Loucy (cell line): ENCODE measurements around the gene DHRSX.
"Not testable (repeated sequence)": the region's sequence is repeated elsewhere in the genome, so short reads cannot be mapped to it uniquely, and the experiment has no call there.

ENCODE experiments used
- EZH2phosphoT487 ChIP-seq: fragments of 200-600 bp; IDR thresholded peaks from 2 replicates; pipeline ENCODE4 v1.6.1; 2018; ENCODE audit warnings: antibody characterized with exemption, mild to moderate bottlenecking, moderate library complexity, borderline replicate concordance
- TF ChIP-seq, protein P1 (sequence below): fragments of 200-600 bp; sonication (generic); conservative IDR thresholded peaks from 2 replicates; pipeline ENCODE4 v1.5.1; 2014; ENCODE audit warnings: mild to moderate bottlenecking, antibody characterized with exemption, low read length

DNA sequence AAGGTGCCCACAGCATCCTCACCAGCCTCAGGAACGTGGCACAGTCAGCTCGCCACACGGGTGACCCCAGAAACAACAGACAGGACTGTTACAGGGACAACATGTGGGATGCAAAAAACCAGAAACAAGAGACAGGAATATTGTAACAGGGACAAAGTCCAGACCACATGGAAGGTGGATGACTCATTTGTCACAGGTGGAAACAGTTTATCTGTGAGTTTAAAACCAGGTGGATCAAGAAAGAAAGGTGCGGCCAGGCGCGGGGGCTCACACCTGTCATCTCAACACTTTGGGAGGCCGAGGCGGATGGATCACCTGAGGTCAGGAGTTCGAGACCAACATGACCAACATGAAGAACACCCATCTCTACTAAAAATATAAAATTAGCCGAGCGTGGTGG is 23.5 kb downstream of the DHRSX start:
- TF ChIP-seq, protein P1, sequence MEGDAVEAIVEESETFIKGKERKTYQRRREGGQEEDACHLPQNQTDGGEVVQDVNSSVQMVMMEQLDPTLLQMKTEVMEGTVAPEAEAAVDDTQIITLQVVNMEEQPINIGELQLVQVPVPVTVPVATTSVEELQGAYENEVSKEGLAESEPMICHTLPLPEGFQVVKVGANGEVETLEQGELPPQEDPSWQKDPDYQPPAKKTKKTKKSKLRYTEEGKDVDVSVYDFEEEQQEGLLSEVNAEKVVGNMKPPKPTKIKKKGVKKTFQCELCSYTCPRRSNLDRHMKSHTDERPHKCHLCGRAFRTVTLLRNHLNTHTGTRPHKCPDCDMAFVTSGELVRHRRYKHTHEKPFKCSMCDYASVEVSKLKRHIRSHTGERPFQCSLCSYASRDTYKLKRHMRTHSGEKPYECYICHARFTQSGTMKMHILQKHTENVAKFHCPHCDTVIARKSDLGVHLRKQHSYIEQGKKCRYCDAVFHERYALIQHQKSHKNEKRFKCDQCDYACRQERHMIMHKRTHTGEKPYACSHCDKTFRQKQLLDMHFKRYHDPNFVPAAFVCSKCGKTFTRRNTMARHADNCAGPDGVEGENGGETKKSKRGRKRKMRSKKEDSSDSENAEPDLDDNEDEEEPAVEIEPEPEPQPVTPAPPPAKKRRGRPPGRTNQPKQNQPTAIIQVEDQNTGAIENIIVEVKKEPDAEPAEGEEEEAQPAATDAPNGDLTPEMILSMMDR: not testable (repeated sequence)
- not testable (repeated sequence) for TF ChIP-seq EZH2phosphoT487
